ENCODE results near the gene BEND2. TPM values are rescaled to one million over a fixed set of nuclear protein-coding genes. Genes with fewer than 3 reads are reported as not detected.

BEND2 gene
- polyA plus RNA-seq, 1 donor (not counting 4 experiments of a cell fraction or from before 2014, with no cell fraction given), result not detected

- Histone ChIP-seq H3K27me3 (ENCODE audit: control insufficient read depth, extremely low read depth, insufficient read depth, low read length) (no peaks in the 10 kb centered on the region), H3K79me2 (ENCODE audit: control insufficient read depth, insufficient read depth, low read length) (no peaks in the 10 kb centered on the region), H3K4me3 (ENCODE audit: control insufficient read depth in 2 of 3, extremely low read depth in 1 of 3, insufficient read depth in 2 of 3, low read depth in 1 of 3, low read length in 3 of 3) (no peak overlapping the region), H3K9me3 (ENCODE audit: control insufficient read depth, low read depth, low read length) (no peaks in the 10 kb centered on the region), H4K20me1 (ENCODE audit: control insufficient read depth, extremely low read depth, insufficient read depth, low read length) (no peaks in the 10 kb centered on the region), H2AFZ (ENCODE audit: control insufficient read depth, low read length) (no peak overlapping the region), H3K27ac (ENCODE audit: control insufficient read depth, insufficient read depth, low read length) (no peak overlapping the region), H3K4me1 (ENCODE audit: control insufficient read depth, extremely low read depth, insufficient read depth, low read length) (no peaks in the 10 kb centered on the region), H3K9me1 (ENCODE audit: control insufficient read depth, extremely low read depth, insufficient read depth, low read length) (no peaks in the 10 kb centered on the region), H3K9ac (ENCODE audit: control insufficient read depth, extremely low read depth, insufficient read depth, low read length) (no peak overlapping the region), H3K4me2 (ENCODE audit: control insufficient read depth, extremely low read depth, insufficient read depth, low read depth, low read length) (no peak overlapping the region), H3K36me3 (ENCODE audit: control insufficient read depth in 2 of 2, extremely low read depth in 1 of 2, insufficient read depth in 2 of 2, low read length in 2 of 2) (no peaks in the 10 kb centered on the region)
- TF ChIP-seq CTCF (optimal IDR thresholded peaks at IDR 0.05 in 1 of 3, IDR thresholded peaks at IDR 0.05 in 1 of 3, conservative IDR thresholded peaks at IDR 0.05 in 1 of 3; ENCODE audit: extremely low read depth in 1 of 3, insufficient read depth in 2 of 3, low read length in 3 of 3) (no peak), EZH2 (IDR thresholded peaks at IDR 0.05; ENCODE audit: low read length) (no peak)
- dilution Hi-C loops (cut with MboI; ENCODE audit: extremely low pct_ligation_motif_present, low sequenced_read_pairs), result no loop called here
- DNase-seq (ENCODE audit: low read depth, low spot score) (no peak), FAIRE-seq (no peak)
These were observed 47.0 kb downstream of the BEND2 start for GRCh38 chrX:18173494-18174180.

- Histone ChIP-seq H2AFZ (ENCODE audit: control insufficient read depth, low read length) (no peak overlapping the region), H3K4me2 (ENCODE audit: control insufficient read depth, extremely low read depth, insufficient read depth, low read depth, low read length) (no peak overlapping the region), H3K9ac (ENCODE audit: control insufficient read depth, extremely low read depth, insufficient read depth, low read length) (no peak overlapping the region), H3K36me3 (ENCODE audit: control insufficient read depth in 2 of 2, extremely low read depth in 1 of 2, insufficient read depth in 2 of 2, low read length in 2 of 2) (no peaks in the 10 kb centered on the region), H3K27ac (ENCODE audit: control insufficient read depth, insufficient read depth, low read length) (no peak overlapping the region), H3K4me3 (ENCODE audit: control insufficient read depth in 2 of 3, extremely low read depth in 1 of 3, insufficient read depth in 2 of 3, low read depth in 1 of 3, low read length in 3 of 3) (no peak overlapping the region), H4K20me1 (ENCODE audit: control insufficient read depth, extremely low read depth, insufficient read depth, low read length) (no peaks in the 10 kb centered on the region), H3K27me3 (ENCODE audit: control insufficient read depth, extremely low read depth, insufficient read depth, low read length) (no peaks in the 10 kb centered on the region), H3K9me3 (ENCODE audit: control insufficient read depth, low read depth, low read length) (no peaks in the 10 kb centered on the region), H3K9me1 (ENCODE audit: control insufficient read depth, extremely low read depth, insufficient read depth, low read length) (no peaks in the 10 kb centered on the region), H3K4me1 (ENCODE audit: control insufficient read depth, extremely low read depth, insufficient read depth, low read length) (no peaks in the 10 kb centered on the region), H3K79me2 (ENCODE audit: control insufficient read depth, insufficient read depth, low read length) (no peaks in the 10 kb centered on the region)
- DNase-seq (ENCODE audit: low read depth, low spot score), result no peak
- dilution Hi-C loops (cut with MboI; ENCODE audit: extremely low pct_ligation_motif_present, low sequenced_read_pairs), result no loop called here
- FAIRE-seq, result no peak
- no peak for TF ChIP-seq CTCF (optimal IDR thresholded peaks at IDR 0.05 in 1 of 3, IDR thresholded peaks at IDR 0.05 in 1 of 3, conservative IDR thresholded peaks at IDR 0.05 in 1 of 3; ENCODE audit: extremely low read depth in 1 of 3, insufficient read depth in 2 of 3, low read length in 3 of 3)
- TF ChIP-seq EZH2 (IDR thresholded peaks at IDR 0.05; ENCODE audit: low read length), result no peak
These were observed 47.7 kb downstream of the BEND2 start for GRCh38 chrX:18172970-18173369.
